HG03442 (cell line): Measurements from ENCODE around the gene SLC22A3.

Experiments
- ATAC-seq: cut with Tn5 transposase; IDR thresholded peaks from one replicate; pipeline ENCODE4 v1.9.1; 2021; ENCODE audit warnings: mild to moderate bottlenecking, moderate library complexity; ENCODE audit not compliant: unreplicated experiment

SLC22A3 gene

DNA sequence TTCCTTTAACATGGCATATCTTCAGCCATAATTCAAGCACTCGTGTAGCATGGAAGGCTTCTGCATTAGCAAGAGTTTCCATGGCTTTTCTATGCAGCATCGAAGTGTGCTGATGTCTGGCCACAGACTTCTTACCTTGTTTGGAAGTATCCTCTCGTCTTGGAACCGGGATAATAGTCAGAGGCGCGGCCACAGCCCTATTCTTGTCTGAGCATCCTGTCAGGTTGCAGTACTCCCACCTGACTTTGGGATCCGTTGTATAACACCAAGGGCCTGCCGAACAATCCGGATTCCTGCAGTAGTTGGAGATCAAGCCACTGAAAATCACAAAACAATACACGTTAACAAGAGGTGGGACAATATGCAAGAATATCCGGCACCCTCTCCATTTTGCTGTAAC is 138.9 kb downstream of the SLC22A3 start:
- ATAC-seq, result no peak

DNA sequence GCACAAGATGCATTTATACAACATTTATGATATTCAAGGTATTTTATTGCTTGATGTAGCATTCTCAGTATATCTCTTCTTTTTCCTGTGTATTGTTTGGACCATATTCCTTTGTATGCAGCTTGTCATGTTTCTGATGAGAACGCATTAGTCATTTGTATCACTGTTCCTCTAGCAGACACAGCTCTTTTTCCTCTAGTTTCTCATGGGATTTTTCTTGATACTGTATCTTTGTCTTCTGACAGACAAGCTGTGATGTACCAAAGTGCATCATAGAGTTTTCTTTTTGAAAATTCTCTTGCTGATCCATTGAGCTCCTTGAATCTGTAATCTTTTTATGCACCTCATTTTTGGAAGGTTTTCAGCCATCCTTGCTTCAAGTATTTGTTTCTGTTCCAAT is 140.9 kb downstream of the SLC22A3 start:
- ATAC-seq, result no peak

DNA sequence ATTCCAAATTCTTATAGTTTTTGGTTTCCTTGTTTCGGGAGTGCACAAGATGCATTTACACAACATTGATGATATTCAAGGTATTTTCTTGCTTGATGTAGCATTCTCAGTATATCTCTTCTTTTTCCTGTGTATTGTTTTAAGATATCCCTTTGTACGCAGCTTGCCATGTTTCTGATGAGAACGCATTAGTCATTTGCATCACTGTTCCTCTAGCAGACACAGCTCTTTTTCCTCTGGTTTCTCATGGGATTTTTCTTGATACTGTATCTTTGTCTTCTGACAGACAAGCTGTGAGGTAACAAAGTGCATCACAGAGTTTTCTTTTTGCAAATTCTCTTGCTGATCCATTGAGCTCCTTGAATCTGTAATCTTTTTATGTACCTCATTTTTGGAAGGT is 146.4 kb downstream of the SLC22A3 start:
- ATAC-seq, result no peak

DNA sequence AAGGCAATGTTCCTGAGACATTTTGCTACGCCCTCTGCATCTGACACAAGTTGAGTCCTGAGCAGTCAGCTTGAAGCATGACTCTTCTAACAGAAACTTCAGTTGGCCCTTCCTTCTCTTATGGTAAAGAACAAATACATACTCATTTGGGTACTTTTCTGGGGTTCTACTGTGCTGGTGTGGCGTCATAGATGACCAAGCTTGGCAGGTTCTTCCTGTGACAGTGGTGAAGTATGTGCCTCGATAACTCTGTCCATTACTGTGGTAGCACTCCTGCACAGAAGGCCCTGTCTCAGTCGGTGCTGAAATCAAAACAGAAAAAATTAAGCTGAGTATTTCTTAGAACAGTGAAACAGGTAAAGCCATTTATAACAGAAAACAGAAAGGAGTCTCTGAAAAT is 152.5 kb downstream of the SLC22A3 start:
- ATAC-seq, result no peak
